ENCODE results near the gene GPR155. TPM values are rescaled to one million over a fixed set of nuclear protein-coding genes. Genes with fewer than 3 reads are reported as not detected.

The GPR155 gene
- total and polyA plus RNA-seq, 9 of the 15 experiments (the other 6 are each of a cell fraction or from before 2014, with no cell fraction given): 0.04 to 0.40 (median 0.11) TPM; not detected in 1

DNA sequence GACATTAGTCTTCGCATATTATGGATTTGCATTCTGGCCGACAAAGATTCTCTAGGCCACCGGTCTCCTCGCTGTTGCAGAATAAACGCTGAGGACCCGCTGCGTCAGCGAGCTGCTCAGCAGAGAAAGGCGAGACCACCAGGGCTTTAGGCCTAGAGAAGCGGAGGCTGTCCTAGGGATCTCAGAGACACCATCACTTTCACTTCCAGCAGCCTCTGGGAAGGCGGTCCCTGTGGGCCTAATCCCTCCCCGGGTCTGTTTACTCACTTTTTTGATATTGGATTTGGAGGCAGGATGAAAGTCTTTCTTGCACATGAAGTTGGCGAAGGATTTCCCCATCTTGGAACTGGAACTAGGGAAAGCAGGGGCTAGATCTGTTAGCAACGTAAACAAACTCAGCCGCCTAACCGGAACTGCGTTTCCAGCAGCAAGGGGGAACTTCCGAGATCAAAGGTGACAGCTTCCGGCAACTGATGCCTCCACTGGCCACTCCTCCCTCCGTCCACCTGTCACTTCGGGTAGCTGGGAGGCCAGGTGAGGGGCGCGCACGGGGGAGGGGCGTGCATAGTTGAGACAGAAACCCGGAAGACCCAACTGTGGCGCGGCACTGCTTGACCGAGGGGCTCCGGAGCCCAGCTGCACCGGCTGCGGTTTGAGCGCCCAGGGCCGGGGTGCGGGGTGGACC lies 91.4 kb downstream of the GPR155 start, which contains the start of gene SCRN3 (continued):
- TF ChIP-seq, protein P1, sequence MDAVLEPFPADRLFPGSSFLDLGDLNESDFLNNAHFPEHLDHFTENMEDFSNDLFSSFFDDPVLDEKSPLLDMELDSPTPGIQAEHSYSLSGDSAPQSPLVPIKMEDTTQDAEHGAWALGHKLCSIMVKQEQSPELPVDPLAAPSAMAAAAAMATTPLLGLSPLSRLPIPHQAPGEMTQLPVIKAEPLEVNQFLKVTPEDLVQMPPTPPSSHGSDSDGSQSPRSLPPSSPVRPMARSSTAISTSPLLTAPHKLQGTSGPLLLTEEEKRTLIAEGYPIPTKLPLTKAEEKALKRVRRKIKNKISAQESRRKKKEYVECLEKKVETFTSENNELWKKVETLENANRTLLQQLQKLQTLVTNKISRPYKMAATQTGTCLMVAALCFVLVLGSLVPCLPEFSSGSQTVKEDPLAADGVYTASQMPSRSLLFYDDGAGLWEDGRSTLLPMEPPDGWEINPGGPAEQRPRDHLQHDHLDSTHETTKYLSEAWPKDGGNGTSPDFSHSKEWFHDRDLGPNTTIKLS (IDR thresholded peaks at IDR 0.05; ENCODE audit: borderline replicate concordance, low read depth): peak; percentile 89
- TF ChIP-seq NUFIP1 (IDR thresholded peaks at IDR 0.05; ENCODE audit: partially characterized antibody) (peak; percentile 32), ZNF134 (CRISPR knock-in tag; conservative IDR thresholded peaks at IDR 0.05) (peak; percentile 58), ZNF239 (CRISPR knock-in tag; IDR thresholded peaks at IDR 0.05) (no peak), SPI1 (IDR thresholded peaks at IDR 0.05; ENCODE audit: borderline replicate concordance, low read depth, low read length) (peak; percentile 67), ZFP30 (CRISPR knock-in tag; IDR thresholded peaks at IDR 0.05; ENCODE audit: borderline replicate concordance) (no peak), ZNF133 (CRISPR knock-in tag; IDR thresholded peaks at IDR 0.05) (no peak), NCOA1 (IDR thresholded peaks at IDR 0.05; ENCODE audit: low read depth) (peak; percentile 78), RBM25 (IDR thresholded peaks at IDR 0.05; ENCODE audit: low read depth, low read length, severe bottlenecking) (no peak), ELF2 (CRISPR knock-in tag; IDR thresholded peaks at IDR 0.05) (peak; percentile 75; the same call in 1 of the 2 replicates), RFX7 (CRISPR knock-in tag; IDR thresholded peaks at IDR 0.05) (no peak), GABPB2 (CRISPR knock-in tag; conservative IDR thresholded peaks at IDR 0.05) (no peak), SRSF3 (IDR thresholded peaks at IDR 0.05; ENCODE audit: insufficient read depth, low read length) (no peak), HNRNPLL (IDR thresholded peaks at IDR 0.05; ENCODE audit: low read depth, low read length, poor library complexity, severe bottlenecking) (peak; percentile 17), CBFA2T3 (IDR thresholded peaks at IDR 0.05) (peak; percentile 1; the same call in 1 of the 2 replicates), BMI1 (IDR thresholded peaks at IDR 0.05; ENCODE audit: low read length) (no peak)
- TF ChIP-seq, protein P2, sequence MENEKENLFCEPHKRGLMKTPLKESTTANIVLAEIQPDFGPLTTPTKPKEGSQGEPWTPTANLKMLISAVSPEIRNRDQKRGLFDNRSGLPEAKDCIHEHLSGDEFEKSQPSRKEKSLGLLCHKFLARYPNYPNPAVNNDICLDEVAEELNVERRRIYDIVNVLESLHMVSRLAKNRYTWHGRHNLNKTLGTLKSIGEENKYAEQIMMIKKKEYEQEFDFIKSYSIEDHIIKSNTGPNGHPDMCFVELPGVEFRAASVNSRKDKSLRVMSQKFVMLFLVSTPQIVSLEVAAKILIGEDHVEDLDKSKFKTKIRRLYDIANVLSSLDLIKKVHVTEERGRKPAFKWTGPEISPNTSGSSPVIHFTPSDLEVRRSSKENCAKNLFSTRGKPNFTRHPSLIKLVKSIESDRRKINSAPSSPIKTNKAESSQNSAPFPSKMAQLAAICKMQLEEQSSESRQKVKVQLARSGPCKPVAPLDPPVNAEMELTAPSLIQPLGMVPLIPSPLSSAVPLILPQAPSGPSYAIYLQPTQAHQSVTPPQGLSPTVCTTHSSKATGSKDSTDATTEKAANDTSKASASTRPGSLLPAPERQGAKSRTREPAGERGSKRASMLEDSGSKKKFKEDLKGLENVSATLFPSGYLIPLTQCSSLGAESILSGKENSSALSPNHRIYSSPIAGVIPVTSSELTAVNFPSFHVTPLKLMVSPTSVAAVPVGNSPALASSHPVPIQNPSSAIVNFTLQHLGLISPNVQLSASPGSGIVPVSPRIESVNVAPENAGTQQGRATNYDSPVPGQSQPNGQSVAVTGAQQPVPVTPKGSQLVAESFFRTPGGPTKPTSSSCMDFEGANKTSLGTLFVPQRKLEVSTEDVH (IDR thresholded peaks at IDR 0.05; ENCODE audit: low read depth, partially characterized antibody): peak; percentile 94
- TF ChIP-seq, protein P3, sequence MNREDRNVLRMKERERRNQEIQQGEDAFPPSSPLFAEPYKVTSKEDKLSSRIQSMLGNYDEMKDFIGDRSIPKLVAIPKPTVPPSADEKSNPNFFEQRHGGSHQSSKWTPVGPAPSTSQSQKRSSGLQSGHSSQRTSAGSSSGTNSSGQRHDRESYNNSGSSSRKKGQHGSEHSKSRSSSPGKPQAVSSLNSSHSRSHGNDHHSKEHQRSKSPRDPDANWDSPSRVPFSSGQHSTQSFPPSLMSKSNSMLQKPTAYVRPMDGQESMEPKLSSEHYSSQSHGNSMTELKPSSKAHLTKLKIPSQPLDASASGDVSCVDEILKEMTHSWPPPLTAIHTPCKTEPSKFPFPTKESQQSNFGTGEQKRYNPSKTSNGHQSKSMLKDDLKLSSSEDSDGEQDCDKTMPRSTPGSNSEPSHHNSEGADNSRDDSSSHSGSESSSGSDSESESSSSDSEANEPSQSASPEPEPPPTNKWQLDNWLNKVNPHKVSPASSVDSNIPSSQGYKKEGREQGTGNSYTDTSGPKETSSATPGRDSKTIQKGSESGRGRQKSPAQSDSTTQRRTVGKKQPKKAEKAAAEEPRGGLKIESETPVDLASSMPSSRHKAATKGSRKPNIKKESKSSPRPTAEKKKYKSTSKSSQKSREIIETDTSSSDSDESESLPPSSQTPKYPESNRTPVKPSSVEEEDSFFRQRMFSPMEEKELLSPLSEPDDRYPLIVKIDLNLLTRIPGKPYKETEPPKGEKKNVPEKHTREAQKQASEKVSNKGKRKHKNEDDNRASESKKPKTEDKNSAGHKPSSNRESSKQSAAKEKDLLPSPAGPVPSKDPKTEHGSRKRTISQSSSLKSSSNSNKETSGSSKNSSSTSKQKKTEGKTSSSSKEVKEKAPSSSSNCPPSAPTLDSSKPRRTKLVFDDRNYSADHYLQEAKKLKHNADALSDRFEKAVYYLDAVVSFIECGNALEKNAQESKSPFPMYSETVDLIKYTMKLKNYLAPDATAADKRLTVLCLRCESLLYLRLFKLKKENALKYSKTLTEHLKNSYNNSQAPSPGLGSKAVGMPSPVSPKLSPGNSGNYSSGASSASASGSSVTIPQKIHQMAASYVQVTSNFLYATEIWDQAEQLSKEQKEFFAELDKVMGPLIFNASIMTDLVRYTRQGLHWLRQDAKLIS (CRISPR knock-in tag; IDR thresholded peaks at IDR 0.05): peak; percentile 63; the same call in 1 of the 2 replicates
- TF ChIP-seq, protein P4, sequence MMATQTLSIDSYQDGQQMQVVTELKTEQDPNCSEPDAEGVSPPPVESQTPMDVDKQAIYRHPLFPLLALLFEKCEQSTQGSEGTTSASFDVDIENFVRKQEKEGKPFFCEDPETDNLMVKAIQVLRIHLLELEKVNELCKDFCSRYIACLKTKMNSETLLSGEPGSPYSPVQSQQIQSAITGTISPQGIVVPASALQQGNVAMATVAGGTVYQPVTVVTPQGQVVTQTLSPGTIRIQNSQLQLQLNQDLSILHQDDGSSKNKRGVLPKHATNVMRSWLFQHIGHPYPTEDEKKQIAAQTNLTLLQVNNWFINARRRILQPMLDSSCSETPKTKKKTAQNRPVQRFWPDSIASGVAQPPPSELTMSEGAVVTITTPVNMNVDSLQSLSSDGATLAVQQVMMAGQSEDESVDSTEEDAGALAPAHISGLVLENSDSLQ (IDR thresholded peaks at IDR 0.05): peak; percentile 90

Data from K562 (cell line).